Islet of Langerhans (tissue), 1 donor: ENCODE results near the gene MAU2.

Experiments used
- FAIRE-seq: peaks from one replicate; lab custom pipeline; 2011; peaks lifted over from hg19 to GRCh38; lab: Jason Lieb, UNC

The MAU2 gene

DNA sequence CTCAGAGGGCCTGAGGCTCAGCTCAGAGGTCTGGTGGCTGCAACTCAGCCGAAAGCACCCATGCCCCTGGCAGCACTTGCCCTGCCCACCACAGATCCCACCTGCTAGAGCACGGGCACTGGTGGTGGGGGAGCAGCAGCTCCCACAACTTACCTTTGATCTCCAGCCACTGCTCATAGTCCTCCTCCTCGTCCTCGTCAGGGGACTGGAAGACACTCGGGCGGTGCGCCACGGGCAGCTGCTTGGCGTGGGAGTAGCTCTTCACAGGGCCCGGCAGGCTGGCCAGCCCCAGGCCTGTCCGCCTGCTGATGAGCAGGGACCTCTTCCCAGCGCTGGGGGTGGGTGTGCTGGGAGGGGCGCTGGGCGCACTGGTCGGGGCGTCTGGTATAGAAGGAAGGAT, 14.9 kb upstream of the MAU2 start:
- FAIRE-seq = no peak

DNA sequence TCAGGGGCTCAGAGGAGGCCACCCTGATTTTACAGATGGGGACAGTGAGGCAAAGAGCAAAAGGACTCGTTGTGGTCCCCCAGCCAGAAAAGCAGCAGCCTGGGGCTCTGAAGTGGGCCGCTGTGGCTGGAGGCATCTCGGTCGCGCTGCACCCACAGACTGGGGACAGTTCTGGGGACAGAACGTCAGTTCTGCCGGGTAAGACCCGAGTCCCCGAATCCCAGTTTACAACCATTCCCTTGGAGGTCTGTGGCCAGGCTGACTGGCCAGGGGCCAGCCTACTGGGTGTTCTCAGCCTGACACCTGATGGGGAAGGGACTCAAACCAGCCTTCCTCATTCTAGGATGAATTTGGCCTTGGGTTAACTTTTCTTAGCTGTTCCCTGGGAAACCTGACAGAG, 14.4 kb upstream of the MAU2 start:
- no peak for FAIRE-seq

DNA sequence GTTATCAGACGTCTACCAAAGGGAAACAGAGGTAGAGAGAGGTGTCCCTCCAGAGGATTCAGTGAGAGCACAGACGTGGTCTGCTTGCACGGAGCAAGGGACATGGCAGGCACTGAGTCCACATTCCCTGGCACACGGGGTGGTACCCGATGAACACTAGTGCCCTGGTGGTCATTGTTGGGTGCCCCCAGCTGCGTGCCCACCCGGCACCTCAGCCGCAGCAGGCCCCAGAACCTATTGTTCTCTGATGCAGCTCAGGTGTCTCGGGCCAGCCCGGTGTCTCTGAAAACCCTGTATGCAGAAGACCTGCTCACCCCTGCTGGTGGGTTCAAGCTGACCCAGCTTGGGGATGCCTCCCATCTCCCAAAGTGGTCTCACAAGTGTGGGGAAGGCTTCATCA, 12.3 kb upstream of the MAU2 start:
- no peak for FAIRE-seq

DNA sequence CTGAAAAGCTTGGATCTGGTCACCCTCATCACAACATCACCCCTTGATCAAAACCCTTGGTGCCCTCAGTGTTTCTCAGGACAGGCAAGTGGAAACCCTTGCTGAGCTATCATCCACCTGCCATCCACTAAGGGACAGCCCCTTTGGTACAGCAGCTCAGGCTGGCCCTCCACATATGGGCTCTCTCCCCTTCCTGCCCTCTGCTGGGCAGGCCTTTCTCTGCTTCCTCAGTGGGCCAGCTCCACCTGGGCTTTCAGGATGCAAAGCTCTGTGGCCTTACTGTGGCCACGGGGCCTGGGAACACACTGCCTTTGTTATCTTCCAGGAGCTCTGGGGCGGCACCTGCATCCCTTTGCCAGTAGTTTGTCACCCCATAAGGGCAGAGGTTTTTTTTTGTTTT, 5.2 kb upstream of the MAU2 start:
- no peak for FAIRE-seq

DNA sequence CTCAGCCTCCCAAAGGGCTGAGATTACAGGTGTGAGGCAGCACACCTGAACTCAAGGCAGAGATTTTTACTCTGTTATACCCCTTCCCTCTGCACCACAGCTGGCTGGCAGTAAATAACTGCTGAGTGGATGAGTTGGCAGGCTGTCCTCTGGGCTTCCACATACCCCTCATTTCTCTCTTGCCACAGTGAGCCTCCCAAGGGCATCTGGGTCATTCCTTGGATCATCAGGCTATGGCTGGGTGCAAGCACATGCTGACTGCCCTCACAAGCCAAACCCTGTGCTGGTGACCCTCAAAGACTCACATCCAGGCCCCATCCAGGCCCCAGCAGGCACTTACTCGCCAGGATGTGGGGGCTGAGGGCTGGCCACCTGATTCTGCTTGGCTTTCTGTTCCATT, 4.5 kb upstream of the MAU2 start:
- FAIRE-seq = no peak

DNA sequence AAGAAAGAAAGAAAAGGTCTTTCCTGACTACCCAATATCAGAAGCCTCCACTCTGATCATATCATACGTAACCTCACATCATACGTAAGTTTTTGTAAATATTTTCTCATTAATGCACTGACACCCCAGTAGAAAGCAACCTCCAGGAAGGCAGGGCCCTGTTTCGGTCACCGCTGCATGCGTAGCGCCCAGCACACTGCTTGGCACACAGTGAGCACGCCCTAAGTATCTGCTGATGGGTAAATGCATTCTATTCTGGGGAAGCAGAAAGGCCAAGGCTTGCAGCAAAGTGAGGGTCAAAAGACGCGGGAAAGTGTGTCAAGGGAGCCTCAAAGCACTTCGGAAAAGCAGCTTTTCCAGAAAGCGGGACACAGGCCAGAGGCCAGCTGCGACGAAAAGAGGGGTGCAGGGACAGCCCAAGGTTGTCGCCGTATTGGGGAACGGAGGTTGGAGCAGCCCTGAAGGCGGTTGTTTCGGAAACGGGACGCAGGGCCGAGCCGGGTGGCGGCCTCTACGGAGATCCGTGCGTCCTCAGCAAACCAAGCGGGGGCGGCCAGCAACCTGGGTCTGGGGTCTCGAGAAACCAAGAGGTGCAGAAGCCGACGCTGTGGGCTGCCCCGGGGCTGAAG, 783 bp upstream of the MAU2 start:
- no peak for FAIRE-seq

DNA sequence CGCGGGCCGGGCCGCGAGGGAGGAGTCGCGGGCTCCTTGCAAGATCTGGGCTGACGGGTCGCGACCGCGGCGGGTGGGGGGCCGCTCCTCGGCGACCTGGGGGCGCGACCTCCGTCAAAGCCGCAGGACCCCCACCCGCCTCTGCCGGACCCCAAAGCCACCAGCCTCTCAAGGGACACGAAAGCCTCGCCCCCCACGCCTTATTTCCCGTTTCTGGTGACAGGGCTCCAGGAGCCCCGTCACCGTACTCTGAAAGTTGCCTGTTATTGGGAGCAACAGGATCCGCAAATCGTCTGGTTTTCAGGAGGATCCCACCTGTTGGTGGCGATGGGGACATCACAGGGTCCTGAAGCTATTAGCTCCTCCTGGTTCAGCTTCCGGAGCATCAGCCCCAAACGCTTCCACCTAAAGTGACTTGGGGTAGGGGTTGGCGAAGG, 530 bp downstream of the MAU2 start:
- FAIRE-seq = no peak

DNA sequence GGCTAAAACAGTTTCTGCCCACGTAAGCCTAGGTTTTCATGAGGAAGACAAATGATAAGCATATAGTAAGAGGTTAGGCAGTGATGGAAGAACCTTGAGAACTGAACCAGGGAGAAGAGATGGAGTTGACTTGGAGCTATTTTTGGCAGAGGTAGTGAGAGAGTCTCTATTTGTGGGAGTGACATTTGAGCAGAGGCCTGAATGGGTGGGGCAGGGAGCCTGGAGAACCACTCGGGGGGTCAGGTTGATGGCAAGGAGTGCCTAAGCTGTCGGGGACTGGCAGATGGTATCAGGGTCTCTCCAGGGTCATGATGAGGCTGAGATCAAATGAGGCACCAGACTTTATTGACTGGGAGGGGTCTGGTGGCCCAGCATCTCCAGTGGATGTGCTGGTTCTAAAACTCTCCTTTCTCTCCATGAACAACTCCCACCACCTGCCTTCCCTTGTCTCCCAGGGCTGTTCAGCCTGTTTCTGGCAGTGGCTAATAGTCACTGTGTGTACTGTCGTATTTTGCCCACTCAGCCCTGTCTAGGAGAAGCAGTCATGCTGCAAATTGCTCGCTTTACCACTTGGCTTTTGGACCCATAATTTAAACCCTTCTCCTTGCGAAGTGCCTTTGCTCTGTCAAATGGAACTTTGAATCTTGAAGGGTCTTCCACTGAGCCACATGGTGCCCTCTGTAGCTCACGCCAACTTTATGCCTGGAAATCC, 3.6 kb downstream of the MAU2 start:
- no peak for FAIRE-seq

DNA sequence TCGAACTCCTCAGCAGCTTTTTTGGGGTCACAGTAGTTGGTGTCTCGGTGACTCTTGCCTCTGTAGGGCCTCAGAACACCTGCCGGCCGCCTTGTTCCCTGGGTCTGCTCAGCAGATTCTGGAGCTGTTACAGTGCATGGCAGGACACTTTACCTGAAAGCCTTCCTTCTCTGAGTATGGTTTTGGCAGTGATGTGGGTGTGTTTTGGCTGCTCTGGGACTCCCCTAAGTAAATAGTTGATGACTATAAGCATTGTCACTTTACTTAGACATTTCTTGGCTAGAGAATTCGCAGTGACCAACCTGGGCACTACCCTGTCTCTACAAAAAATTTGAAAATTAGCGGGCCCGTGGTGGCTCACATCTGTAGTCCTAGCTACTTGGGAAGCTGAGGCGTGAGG, 7.0 kb downstream of the MAU2 start:
- FAIRE-seq = no peak

DNA sequence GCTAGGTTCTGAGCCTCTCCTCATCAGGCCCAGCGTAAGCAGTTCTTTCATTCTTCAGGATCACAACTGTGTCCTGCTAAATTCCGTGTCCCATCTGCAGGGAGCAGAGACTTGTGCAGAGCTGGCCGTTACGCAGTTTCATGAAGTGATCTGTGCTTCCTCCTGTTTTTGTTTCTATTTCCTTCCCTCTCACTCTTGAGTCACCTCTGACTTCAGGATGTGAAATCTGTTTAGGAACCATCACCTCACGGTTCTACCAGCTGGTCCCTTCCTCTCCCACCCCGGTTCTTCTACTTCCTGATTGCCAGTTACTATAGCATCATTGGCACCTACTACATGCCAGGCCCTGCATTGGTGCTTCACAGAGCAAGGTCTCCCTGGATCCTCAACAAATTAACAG, 8.5 kb downstream of the MAU2 start:
- FAIRE-seq = no peak

DNA sequence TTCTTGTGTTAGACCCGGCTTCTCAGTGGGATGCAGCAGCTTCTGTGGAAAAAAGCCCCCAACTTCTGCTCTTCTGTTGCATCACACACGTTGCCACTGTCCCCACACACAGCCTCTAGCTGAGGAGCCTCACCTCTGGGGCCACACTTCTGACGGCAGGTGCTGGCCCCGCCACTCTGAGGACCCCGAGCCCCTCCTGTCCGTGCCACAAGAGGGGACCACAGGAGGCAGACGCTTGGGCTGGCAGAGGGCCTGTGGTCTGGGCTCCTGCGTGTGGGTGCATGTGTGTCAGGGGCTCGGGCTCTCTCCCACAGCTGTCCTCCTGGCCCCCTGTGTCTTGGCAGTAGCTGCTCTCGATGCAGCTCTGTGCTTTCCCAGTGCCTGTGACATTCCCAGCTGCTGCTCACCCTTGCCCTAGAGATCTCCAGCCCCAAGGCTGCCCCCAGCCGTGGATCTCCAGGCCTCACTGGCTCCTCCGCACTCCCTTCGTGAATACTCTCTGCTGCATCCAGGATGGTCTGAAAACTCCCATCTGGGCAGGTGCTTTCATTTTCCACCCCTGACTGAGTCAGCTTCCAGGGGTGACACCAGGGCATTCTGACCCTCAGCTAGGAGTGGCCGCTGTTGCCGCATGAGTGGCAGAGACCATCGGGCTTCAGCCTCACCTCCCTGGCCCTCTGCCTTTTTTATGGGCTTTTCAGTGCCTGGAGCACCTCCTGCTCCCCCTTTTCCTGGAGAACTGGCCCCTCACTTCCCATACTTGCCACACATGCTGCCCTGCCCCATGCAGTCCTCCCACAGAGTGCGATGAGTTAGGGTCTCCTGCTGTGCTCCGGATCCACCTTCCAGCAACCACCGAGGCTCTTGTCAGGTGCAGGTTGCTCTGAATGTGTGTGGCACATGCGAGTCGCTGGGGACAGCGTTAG, 13.7 kb downstream of the MAU2 start:
- FAIRE-seq = no peak

DNA sequence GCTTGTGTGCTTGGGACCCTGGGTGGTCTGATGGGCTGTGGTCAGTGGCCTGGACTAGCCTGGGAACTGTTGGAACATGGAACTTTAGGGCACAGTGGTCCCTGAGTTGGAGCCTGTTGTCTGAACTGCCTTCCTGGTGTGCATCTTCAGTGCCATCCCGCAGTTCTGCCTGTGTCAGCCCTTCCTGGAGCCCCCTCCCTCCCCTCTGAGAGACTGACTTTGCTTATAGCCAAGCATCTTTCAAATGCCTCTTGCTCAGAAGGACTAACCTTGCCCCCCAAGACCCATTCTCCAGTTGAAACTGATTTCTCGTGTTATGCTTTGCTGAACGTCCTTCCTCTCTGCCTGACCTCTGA, 14.3 kb downstream of the MAU2 start:
- no peak for FAIRE-seq

DNA sequence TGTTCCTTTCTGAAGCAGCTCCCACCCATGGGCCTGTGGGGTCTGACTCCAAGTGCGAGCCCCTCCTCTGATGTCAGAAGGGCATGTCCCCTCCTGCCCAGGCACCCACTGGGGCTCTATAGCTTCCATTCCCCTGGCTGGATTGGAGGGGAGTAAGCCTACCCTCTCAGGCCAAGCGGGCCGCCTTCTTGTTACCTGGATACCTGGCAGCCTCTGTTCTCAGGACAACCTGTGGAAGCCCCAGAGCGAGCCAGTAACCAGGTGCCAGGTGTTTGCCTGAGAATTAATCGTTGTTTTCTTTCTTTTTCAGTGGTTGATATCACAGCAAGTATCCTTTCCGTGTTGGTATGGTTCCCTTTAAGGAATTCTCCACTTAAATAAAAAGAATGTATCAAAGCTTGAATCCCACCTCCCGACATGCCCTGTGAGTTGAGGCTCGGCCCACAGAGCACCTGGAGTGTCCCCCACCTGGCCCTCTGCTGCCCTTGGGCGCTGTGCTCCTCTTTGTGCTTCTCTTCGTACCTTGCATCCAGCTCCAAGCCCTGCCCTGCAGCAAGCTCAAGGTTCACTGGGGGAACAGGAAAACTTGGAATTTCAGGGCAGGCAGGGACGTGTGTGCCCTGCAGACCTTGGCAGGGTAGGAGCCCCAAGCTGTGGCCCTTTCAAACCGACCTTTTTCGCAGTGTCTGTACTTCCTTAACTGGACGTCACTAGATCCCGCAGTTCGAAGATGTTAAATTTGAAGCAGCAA, 15.0 kb downstream of the MAU2 start:
- peak; percentile 60 for FAIRE-seq

DNA sequence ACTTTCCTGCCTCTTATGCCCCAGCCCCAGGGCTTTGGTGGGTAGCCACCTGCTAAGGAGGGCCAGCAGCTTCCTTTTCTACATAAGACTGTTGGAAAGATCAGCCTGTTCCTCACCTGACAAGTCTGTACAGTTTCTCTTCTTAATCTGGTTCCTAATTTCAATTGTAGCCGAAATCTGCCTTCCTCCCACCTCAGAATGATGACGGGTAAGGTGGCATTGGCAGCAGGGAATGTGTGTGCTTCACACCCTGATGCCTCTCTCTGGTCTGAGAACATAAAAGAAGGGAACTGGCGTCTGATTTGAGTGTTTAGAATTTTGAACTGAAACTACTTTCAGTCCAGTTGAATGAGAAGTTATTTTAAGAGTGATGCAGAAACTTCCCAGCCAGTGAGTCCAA, 16.0 kb downstream of the MAU2 start:
- no peak for FAIRE-seq

DNA sequence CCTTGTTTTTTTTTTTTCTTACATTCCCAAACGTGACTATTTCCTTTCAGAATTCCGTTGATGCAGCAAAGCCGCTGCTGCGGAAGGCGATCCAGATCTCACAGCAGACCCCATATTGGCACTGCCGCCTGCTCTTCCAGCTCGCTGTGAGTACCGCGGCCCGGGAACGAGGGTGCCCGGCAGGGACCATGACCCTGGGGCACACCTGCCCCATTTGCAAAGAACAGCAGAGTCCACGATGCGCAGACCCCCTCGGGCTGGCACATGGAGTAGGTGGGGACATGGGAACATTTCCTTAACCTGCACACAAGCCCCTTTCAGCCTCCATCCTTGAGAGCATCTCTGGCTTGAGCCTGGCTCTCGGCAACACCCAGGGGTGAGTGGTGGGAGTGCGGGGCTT, 16.5 kb downstream of the MAU2 start:
- FAIRE-seq = no peak

DNA sequence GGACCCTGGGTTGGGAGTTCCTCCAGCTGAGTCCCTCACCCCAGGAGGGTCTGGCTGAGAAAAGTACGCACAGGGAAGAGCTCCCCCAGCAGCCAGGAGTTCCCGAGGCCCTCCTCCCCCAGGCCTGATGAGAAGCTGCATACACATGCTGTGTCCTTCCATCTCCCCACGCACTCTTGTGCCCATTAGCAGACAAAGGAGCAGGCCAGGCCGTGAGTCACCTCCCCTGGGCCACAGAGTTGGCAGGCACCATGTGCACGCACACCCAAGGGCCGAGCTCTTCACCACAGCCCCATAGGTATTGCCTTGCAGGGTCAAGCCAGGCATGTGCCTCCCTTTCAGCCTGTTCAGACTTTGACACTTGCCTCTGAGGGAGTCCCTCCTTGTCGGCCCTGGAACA, 17.5 kb downstream of the MAU2 start:
- FAIRE-seq = no peak

DNA sequence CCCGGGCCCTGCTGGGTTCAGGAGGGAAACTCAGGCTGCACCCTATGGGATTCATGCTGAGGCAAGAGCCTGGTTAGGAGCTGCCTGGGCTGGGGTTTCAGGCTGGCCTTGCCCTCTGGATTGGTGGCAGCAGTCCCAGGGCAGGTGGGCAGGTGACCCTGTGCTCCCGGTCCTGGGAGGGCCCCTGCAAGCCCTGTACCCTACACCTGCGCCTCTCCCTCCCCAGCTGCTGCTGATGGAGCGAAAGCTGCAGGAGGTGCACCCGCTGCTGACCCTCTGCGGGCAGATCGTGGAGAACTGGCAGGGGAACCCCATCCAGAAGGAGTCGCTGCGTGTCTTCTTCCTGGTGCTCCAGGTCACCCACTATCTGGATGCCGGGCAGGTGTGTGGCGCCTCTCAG, 20.4 kb downstream of the MAU2 start:
- no peak for FAIRE-seq

DNA sequence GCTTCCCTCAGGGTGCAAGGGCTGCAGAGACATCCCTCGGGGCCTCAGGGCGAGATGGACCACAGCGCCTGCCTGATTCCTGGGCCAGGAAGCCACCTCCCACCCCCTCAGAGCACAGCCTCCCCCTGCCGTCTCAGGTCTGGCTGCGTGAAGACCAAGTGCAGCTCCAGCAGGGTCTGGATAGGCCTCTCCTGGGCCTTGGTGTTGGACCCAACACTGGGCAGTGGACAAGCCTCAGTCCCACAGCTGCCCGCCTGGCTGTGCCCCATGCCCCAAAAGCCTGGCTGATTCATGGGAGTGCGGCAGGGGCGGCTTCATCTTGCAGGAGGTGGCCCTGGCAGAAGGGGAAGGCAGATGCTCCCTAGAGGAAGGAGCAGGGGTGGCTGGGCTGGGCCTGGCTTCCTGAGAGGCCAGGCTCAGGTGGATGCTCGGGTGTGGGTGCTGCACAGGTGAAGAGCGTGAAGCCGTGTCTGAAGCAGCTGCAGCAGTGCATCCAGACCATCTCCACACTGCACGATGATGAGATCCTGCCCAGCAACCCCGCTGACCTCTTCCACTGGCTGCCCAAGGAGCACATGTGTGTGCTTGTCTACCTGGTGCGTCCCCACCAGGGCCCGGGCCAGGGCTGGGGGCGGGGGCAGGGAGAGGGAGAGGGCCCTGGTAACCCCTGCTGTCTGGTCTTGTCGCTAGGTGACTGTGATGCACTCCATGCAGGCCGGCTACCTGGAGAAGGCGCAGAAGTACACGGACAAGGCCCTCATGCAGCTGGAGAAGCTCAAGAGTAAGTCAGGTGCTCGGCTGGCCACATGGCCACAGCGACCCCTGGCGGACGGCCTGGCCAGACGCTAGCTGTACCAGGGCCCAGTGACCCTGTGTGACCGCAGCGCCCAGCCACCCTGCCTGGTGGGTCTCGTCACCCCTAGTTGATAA, 21.7 kb downstream of the MAU2 start:
- FAIRE-seq = no peak

DNA sequence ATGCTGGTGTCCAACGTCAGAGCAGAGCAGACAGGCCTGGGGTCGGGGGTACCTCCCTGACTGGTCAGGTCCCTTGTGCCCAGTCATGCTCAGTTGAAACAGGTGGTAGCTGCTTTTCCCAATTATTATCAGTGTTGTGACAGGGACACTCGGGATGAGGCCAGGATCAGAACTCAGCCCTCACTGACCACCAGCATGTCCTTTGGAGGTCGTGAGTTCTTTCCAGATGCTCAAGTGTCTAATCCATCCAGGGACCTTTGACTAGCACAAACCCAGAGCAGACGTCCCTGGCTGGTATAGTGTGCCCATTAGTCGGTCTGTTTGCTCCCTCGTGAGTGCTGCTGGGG, 22.4 kb downstream of the MAU2 start:
- no peak for FAIRE-seq

DNA sequence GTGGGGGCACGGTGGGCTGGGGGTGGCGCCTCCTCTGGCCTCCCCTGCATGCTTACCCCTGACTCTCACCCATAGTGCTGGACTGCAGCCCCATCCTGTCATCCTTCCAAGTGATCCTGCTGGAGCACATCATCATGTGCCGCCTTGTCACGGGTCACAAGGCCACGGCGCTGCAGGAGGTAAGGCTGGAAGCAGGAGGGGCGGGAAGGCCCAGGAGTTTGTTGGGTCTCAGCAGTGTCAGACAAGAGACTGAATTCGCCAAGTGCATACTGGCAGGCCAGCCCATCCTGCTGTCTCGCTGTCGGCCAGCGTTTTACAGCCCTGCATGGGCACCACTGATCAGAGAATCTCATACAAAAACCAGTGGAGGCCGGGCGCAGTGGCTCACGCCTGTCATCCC, 23.1 kb downstream of the MAU2 start:
- FAIRE-seq = no peak

DNA sequence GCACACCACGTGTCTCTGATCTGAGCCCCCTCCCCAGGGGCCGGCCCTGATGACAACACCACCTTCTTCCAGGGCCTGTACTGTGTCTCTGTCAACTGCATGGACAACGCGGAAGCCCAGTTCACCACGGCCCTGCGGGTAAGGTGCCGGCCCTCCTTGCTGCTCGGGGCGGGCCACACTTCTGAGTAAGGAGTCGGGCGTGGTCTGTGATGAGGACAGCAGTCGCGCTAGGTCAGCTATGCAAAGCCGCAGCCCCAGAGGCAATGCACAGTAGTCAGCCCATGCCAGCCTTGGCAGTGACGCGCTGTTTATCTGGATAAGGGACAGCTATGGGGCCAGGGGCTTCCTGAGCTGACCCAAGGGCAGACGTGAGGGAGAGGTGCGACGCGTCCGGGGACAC, 24.6 kb downstream of the MAU2 start:
- no peak for FAIRE-seq

DNA sequence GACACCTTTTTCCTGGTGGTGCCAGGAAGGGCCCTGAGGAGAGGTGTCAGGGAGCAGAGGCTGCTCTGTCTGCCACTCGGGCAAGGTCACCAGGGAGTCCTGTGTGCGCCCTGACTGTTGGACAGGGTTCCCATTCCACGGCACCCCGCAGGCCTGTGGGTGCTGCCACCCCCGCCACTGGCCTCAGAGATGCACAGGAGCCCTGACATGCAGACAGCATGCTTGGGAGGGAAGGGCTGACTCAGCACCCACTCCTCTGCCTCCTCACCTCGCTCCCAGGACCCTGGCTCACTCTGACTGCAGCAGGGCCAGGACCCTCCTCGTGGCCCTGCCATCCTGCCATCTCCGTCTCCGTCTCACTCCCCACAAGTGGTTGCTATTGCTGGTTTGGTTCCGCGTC, 25.3 kb downstream of the MAU2 start:
- no peak for FAIRE-seq
